A549 treated with RU486 at 1 μM for 4 hours (cell line): ENCODE measurements around the gene FCHSD2. TPM values are rescaled to one million over a fixed set of nuclear protein-coding genes. Genes with fewer than 3 reads are reported as not detected.

ENCODE experiments used
- total RNA-seq: library from RNA; stranded (reverse); fragments of 200-300 nt; extraction: Qiagen RNA extraction; gene quantifications from 5 replicates; pipeline ENCODE4 v1.2.3, GENCODE V29; 2022; ENCODE audit warnings: low read depth

Gene FCHSD2
- 9.5 to 11.8 TPM (median 11.0 TPM) in 5 replicates for total RNA-seq

GRCh38 chr11:73142128-73142377 lies at the start of gene FCHSD2:
Gene FCHSD2 (minus strand): TSS chr11:73142318. CDS start chr11:73141877, 441 bp downstream.

DNA sequence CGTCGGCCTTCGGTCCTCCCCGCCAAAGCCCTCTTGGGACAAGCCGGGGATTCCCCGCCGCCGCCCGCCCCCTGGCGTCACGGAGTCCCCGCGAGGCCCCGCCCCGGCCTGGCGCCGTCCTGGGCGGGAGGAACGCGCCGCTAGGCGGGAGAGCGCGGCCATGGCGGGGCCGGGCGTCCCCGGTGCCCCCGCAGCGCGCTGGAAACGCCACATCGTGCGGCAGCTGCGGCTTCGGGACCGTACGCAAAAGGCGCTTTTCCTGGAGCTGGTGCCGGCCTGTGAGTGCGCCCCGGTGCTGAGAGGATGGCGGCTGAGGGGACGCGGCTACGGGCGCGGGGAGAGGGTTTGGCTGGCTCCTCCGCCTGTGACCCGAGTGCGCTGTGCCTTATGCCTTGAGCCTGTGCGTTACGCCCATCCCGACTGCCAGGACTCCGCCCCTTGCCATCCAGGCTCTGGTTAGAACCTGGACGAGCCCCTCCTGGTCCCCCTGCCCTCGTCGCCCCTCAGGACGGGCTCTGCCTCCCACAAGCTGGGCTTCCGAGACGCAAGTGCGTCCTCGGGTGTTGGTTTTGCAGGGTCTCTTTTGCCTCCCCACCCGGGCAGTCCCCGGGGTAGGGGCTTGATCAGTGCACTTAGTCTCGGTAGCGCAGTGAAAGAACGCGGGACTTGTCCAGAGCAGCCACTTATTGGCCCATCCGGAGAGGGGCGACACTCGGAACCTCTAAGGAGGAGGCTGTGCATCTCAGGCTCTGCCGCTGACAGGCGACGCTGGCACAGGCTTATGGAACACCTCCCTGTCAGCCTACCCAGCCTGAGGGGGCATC lies 327.6 kb downstream of the FCHSD2 start, which contains the start of gene ATG16L2:
Gene ATG16L2 (plus strand): TSS at position 126 of the 824 bp plus-strand sequence. CDS start 35 bp downstream, at position 161.

GRCh38 chr11:72793425-72794367 lies 348.4 kb downstream of the FCHSD2 start, which contains the start of gene STARD10:
Gene STARD10 (minus strand): TSS chr11:72794047. CDS start chr11:72781181, 12,866 bp downstream.

Other genes starting within 250 kb of the FCHSD2 start
- gene P2RY2, start 76.0 kb upstream of the FCHSD2 start, total RNA-seq: 7.5 to 12.3 TPM (median 10.2 TPM) in 5 replicates
- 5.9 to 13.3 TPM (median 10.8 TPM) in 5 replicates for gene P2RY6, start 130.0 kb upstream of the FCHSD2 start, total RNA-seq
- 8.5 to 14.0 TPM (median 10.4 TPM) in 5 replicates for gene ARHGEF17, start 166.0 kb upstream of the FCHSD2 start, total RNA-seq
- 5.5 to 11.4 TPM (median 10.4 TPM) in 5 replicates for gene RELT, start 234.1 kb upstream of the FCHSD2 start, total RNA-seq